GM12874 (cell line): ENCODE data around the gene UXT.

Experiments
- CTCF ChIP-seq: IDR thresholded peaks from 2 replicates; pipeline ENCODE4 v1.5.1; 2011; ENCODE audit warnings: low read depth, mild to moderate bottlenecking, control low read depth, low read length, moderate library complexity; ENCODE audit not compliant: insufficient read depth

The UXT gene

GRCh38 chrX:47658684-47659420 lies at the start of gene UXT:
Gene UXT, minus strand, starts transcription at chrX:47659180. Its CDS starts 253 bp downstream, at chrX:47658927.
- TF ChIP-seq CTCF, result no peak

GRCh38 chrX:47707031-47707780 lies 48.2 kb upstream of the UXT start:
- TF ChIP-seq CTCF, result no peak

- no peak for TF ChIP-seq CTCF
Observed at GRCh38 chrX:47706575-47706974, 47.6 kb upstream of the UXT start.

GRCh38 chrX:47704736-47705135 lies 45.8 kb upstream of the UXT start:
- no peak for TF ChIP-seq CTCF

- TF ChIP-seq CTCF, result no peak
Observed at GRCh38 chrX:47697181-47697580, 38.2 kb upstream of the UXT start.

- no peak for TF ChIP-seq CTCF
Observed at GRCh38 chrX:47690175-47690574, 31.2 kb upstream of the UXT start.

GRCh38 chrX:47687263-47687662 lies 28.3 kb upstream of the UXT start:
- TF ChIP-seq CTCF, result no peak
